ENCODE measurements around the gene SPATA1. TPM values are rescaled to one million over a fixed set of nuclear protein-coding genes. Genes with fewer than 3 reads are reported as not detected.

The SPATA1 gene
- total and polyA plus RNA-seq, 9 of the 15 experiments (the other 6 are each of a cell fraction or from before 2014, with no cell fraction given): 0.79 to 2.9 (median 1.5) TPM

GRCh38 chr1:84478876-84479868 lies 27.0 kb upstream of the SPATA1 start, which contains the start of gene RPF1 (continued):
- TF ChIP-seq ZNF740 (CRISPR knock-in tag; IDR thresholded peaks at IDR 0.05) (no peak), ZNF740 (tag; IDR thresholded peaks at IDR 0.05) (0 out of 4 replicates have a peak, but pooled peaks of 1 of the 2 experiments have one; percentile 36), EGR1 (conservative IDR thresholded peaks at IDR 0.05) (peak; percentile 41), TSC22D4 (tag; IDR thresholded peaks at IDR 0.05) (no peak), TAF7 (tag; IDR thresholded peaks at IDR 0.05) (peak; percentile 79), CREB1 (IDR thresholded peaks at IDR 0.05) (peak; percentile 42), CREB1 (CRISPR knock-in tag; IDR thresholded peaks at IDR 0.05) (0 out of 2 replicates have a peak, but pooled peaks have one; percentile 12), MTF1 (CRISPR knock-in tag; IDR thresholded peaks at IDR 0.05; ENCODE audit: borderline replicate concordance) (no peak), CXXC5 (CRISPR knock-in tag; IDR thresholded peaks at IDR 0.05) (peak; percentile 80), CEBPZ (IDR thresholded peaks at IDR 0.05; ENCODE audit: borderline replicate concordance, low read depth, low read length) (no peak), OTX1 (CRISPR knock-in tag; IDR thresholded peaks at IDR 0.05) (no peak), TFAP4 (CRISPR knock-in tag; IDR thresholded peaks at IDR 0.05; ENCODE audit: borderline replicate concordance) (peak; percentile 37), KAT8 (IDR thresholded peaks at IDR 0.05; ENCODE audit: low read depth) (peak; percentile 34; the same call in 1 of the 2 replicates), SIX5 (IDR thresholded peaks at IDR 0.05; ENCODE audit: borderline replicate concordance in 1 of 2, insufficient read depth in 1 of 2, low read depth in 1 of 2, low read length in 2 of 2) (peak in 1 of 2 experiments; percentile 23; a peak in 1 of 4 replicates), SNIP1 (IDR thresholded peaks at IDR 0.05; ENCODE audit: low read depth) (no peak), MNT (conservative IDR thresholded peaks at IDR 0.05) (peak; percentile 82 to 92)
- TF ChIP-seq, protein P1, sequence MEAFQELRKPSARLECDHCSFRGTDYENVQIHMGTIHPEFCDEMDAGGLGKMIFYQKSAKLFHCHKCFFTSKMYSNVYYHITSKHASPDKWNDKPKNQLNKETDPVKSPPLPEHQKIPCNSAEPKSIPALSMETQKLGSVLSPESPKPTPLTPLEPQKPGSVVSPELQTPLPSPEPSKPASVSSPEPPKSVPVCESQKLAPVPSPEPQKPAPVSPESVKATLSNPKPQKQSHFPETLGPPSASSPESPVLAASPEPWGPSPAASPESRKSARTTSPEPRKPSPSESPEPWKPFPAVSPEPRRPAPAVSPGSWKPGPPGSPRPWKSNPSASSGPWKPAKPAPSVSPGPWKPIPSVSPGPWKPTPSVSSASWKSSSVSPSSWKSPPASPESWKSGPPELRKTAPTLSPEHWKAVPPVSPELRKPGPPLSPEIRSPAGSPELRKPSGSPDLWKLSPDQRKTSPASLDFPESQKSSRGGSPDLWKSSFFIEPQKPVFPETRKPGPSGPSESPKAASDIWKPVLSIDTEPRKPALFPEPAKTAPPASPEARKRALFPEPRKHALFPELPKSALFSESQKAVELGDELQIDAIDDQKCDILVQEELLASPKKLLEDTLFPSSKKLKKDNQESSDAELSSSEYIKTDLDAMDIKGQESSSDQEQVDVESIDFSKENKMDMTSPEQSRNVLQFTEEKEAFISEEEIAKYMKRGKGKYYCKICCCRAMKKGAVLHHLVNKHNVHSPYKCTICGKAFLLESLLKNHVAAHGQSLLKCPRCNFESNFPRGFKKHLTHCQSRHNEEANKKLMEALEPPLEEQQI (IDR thresholded peaks at IDR 0.05): peak; percentile 92
